ENCODE data around the gene RTL1. TPM values are rescaled to one million over a fixed set of nuclear protein-coding genes. Genes with fewer than 3 reads are reported as not detected.

The RTL1 gene
- total and polyA plus RNA-seq, 2 of the 8 experiments (the other 6 are each of a cell fraction or from before 2014, with no cell fraction given) = not detected

GRCh38 chr14:100907240-100907639, 3.7 kb upstream of the RTL1 start:
- H3K18ac ChIP-seq (ENCODE audit: extremely low read depth, low read length) = no peak overlapping the region
- ChIA-PET CTCF (ENCODE audit: partially characterized antibody) (interaction anchor here (0.7 to 3.4 kb wide), 13 partner anchors 9 to 757 kb away, joined by 3 to 20 read pairs (median 6); no protein-coding TSS in a partner anchor), POLR2A (ENCODE audit: partially characterized antibody) (no interaction called here)
- no peak overlapping the region for H4K91ac ChIP-seq (replicated peaks; ENCODE audit: insufficient read length, low read length)
- no peak overlapping the region for H4K5ac ChIP-seq (ENCODE audit: insufficient read length, low read depth, low read length)
- no peak overlapping the region for H2BK12ac ChIP-seq (ENCODE audit: low read depth, low read length)
- H3K56ac ChIP-seq (replicated peaks; ENCODE audit: insufficient read length, low read depth, low read length) = no peak overlapping the region
- no peak overlapping the region for H3K23ac ChIP-seq (ENCODE audit: insufficient read length)
- H2BK20ac ChIP-seq (ENCODE audit: low read length) = no peak overlapping the region
- no peak overlapping the region for H3K4ac ChIP-seq (replicated peaks; ENCODE audit: insufficient read length, low read depth, low read length)
- H4K8ac ChIP-seq (ENCODE audit: extremely low read depth, insufficient read depth, low read length) = no peak overlapping the region
- H3K14ac ChIP-seq (ENCODE audit: insufficient read length) = no peak overlapping the region
- DNase-seq (ENCODE audit: low read depth in 1 of 2, low spot score in 2 of 2) = no peak
- TF ChIP-seq BCL11A (IDR thresholded peaks at IDR 0.05; ENCODE audit: low read depth in 2 of 2, low read length in 2 of 2) = no peak
- no peak for TF ChIP-seq TBP (IDR thresholded peaks at IDR 0.05; ENCODE audit: low read depth, low read length)
- no peak for TF ChIP-seq GABPA (IDR thresholded peaks at IDR 0.05; ENCODE audit: borderline replicate concordance, insufficient read depth, low read length)
- no peak for TF ChIP-seq JUND (IDR thresholded peaks at IDR 0.05; ENCODE audit: low read length)
- no peak for TF ChIP-seq SP4 (IDR thresholded peaks at IDR 0.05; ENCODE audit: low read length)
- TF ChIP-seq CTBP2 (IDR thresholded peaks at IDR 0.05; ENCODE audit: borderline replicate concordance, insufficient read depth, insufficient read length, low read length) = no peak
- H3K27ac ChIP-seq (ENCODE audit: low read depth, low read length) = no peak overlapping the region
- H3K9me3 ChIP-seq (ENCODE audit: insufficient read depth in 2 of 2, low read depth in 1 of 2, low read length in 1 of 2) = no peaks in the 10 kb centered on the region
- no peak overlapping the region for H2AFZ ChIP-seq (ENCODE audit: low read length)
- H2AK5ac ChIP-seq (ENCODE audit: low read depth, low read length) = no peak overlapping the region
- peaks cover 0 to 9% (median 2%) of the 10 kb centered on the region in 4 experiments; a peak in 3 of 7 replicates for H3K4me1 ChIP-seq (replicated peaks in 1 of 4; ENCODE audit: control insufficient read depth in 3 of 4, insufficient read depth in 4 of 4, low read length in 3 of 4)
- H4K20me1 ChIP-seq (replicated peaks in 1 of 2; ENCODE audit: control insufficient read depth in 1 of 2, insufficient read depth in 2 of 2, low read length in 2 of 2) = no peaks in the 10 kb centered on the region
- no peaks in the 10 kb centered on the region for H3K36me3 ChIP-seq (ENCODE audit: control insufficient read depth in 2 of 4, insufficient read depth in 4 of 4, low read length in 3 of 4)
- H2BK5ac ChIP-seq (ENCODE audit: low read depth, low read length) = no peak overlapping the region
- H3K79me1 ChIP-seq (ENCODE audit: low read depth, low read length) = no peaks in the 10 kb centered on the region
- H3K9ac ChIP-seq (replicated peaks in 1 of 4; ENCODE audit: extremely low read depth in 1 of 4, low read depth in 3 of 4, low read length in 3 of 4) = no peak overlapping the region
- H3K23me2 ChIP-seq (ENCODE audit: low read depth, low read length) = peaks cover 3% of the 10 kb centered on the region
- no peak overlapping the region for H3K4me3 ChIP-seq (ENCODE audit: extremely low read depth in 1 of 4, insufficient read depth in 2 of 4, low read depth in 3 of 4, low read length in 4 of 4)
- H2BK15ac ChIP-seq (ENCODE audit: low read length) = no peak overlapping the region
- no peak overlapping the region for H3K4me2 ChIP-seq (ENCODE audit: insufficient read depth in 1 of 2, low read depth in 2 of 2, low read length in 2 of 2)
- 93% methylated on average over 8 of the region's 8 CpGs; no CpG with 5 or more reads in 1 of the 2 experiments for WGBS, 2 experiments (ENCODE audit: extremely low coverage in 1 of 2, insufficient coverage in 1 of 2, insufficient read length in 1 of 2, insufficient replicate concordance in 2 of 2, low coverage in 1 of 2, low lambda C conversion rate in 2 of 2, missing lambda C conversion rate in 1 of 2)
- H3K27me3 ChIP-seq (replicated peaks in 1 of 4; ENCODE audit: control insufficient read depth in 3 of 4, extremely low read depth in 1 of 4, insufficient read depth in 3 of 4, low read length in 3 of 4) = peaks cover 3 to 29% (median 19%) of the 10 kb centered on the region in 4 experiments
- no peaks in the 10 kb centered on the region for H3K79me2 ChIP-seq (ENCODE audit: control insufficient read depth in 1 of 2, insufficient read depth in 2 of 2, low read length in 2 of 2)
- H2BK120ac ChIP-seq (replicated peaks; ENCODE audit: low read depth, low read length) = no peak overlapping the region
- FAIRE-seq = no peak

Measured in H1 (cell line).